ENCODE measurements around the gene PRSS48. TPM values are rescaled to one million over a fixed set of nuclear protein-coding genes. Genes with fewer than 3 reads are reported as not detected.
"Not testable (repeated sequence)": the region's sequence is repeated elsewhere in the genome, so short reads cannot be mapped to it uniquely, and the experiment has no call there.

PRSS48 gene
- total RNA-seq, 1 donor from 2014 or later: not detected

- intact Hi-C loops (cut with DNase I): no loop called here
- Histone ChIP-seq H3K4me3 (no peak overlapping the region), H3K27me3 (no peaks in the 10 kb centered on the region), H3K36me3 (no peaks in the 10 kb centered on the region), H3K4me1 (no peaks in the 10 kb centered on the region), H3K9me3 (no peaks in the 10 kb centered on the region), H3K27ac (no peak overlapping the region)
- DNase-seq: no peak
- no peak for ATAC-seq
- TF ChIP-seq, protein P1, sequence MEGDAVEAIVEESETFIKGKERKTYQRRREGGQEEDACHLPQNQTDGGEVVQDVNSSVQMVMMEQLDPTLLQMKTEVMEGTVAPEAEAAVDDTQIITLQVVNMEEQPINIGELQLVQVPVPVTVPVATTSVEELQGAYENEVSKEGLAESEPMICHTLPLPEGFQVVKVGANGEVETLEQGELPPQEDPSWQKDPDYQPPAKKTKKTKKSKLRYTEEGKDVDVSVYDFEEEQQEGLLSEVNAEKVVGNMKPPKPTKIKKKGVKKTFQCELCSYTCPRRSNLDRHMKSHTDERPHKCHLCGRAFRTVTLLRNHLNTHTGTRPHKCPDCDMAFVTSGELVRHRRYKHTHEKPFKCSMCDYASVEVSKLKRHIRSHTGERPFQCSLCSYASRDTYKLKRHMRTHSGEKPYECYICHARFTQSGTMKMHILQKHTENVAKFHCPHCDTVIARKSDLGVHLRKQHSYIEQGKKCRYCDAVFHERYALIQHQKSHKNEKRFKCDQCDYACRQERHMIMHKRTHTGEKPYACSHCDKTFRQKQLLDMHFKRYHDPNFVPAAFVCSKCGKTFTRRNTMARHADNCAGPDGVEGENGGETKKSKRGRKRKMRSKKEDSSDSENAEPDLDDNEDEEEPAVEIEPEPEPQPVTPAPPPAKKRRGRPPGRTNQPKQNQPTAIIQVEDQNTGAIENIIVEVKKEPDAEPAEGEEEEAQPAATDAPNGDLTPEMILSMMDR (IDR thresholded peaks at IDR 0.05): no peak
Measured at GRCh38 chr4:151267104-151267503, 9.9 kb upstream of the PRSS48 start.

DNA sequence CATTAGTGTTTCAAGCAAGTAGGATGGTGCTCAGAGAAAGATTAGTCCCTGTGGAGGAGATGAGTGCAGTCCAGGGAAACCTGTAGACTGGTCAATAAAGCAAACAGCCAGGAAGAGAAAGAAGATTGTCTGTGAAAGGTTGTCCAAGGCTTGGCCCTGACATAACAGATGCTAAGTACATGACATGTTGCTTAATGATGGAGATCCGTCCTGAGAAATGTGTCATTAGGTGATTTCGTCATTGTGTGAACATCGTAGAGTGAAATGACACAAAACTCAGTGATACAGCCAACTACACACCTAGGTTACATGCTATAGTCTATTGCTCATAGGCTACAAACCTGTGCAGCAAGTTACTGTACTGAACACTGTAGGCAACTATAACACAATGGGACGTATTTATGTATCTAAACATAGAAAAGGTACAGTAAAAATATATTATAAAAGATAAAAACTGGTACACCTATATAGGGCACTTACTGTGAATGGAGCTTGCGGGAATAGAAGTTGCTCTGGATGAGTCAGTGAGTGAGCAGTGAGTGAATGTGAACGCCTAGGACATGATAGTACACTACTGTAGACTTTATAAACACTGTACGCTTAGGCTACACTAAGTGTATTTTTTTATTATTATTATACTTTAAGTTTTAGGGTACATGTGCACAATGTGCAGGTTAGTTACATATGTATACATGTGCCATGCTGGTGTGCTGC lies 9.0 kb upstream of the PRSS48 start:
- no peaks in the 10 kb centered on the region for H3K36me3 ChIP-seq
- ATAC-seq: no peak
- H3K27ac ChIP-seq: no peak overlapping the region
- H3K4me3 ChIP-seq: no peak overlapping the region
- no peaks in the 10 kb centered on the region for H3K9me3 ChIP-seq
- intact Hi-C loops (cut with DNase I): no loop called here
- no peaks in the 10 kb centered on the region for H3K4me1 ChIP-seq
- TF ChIP-seq, protein P1 (IDR thresholded peaks at IDR 0.05): no peak
- no peak for DNase-seq
- H3K27me3 ChIP-seq: no peaks in the 10 kb centered on the region

- H3K4me1 ChIP-seq; ATAC-seq; H3K36me3 ChIP-seq; H3K27me3 ChIP-seq; H3K4me3 ChIP-seq; H3K27ac ChIP-seq; H3K9me3 ChIP-seq; DNase-seq; intact Hi-C loops (cut with DNase I): not testable (repeated sequence)
Measured at GRCh38 chr4:151268905-151269304, 8.1 kb upstream of the PRSS48 start.

GRCh38 chr4:151284534-151285245 lies 7.7 kb downstream of the PRSS48 start:
- H3K27me3 ChIP-seq: no peaks in the 10 kb centered on the region
- intact Hi-C loops (cut with DNase I): no loop called here
- H3K9me3 ChIP-seq: no peaks in the 10 kb centered on the region
- ATAC-seq: no peak
- TF ChIP-seq, protein P1 (IDR thresholded peaks at IDR 0.05): no peak
- H3K27ac ChIP-seq: no peak overlapping the region
- no peak for DNase-seq
- H3K4me1 ChIP-seq: no peaks in the 10 kb centered on the region
- no peak overlapping the region for H3K4me3 ChIP-seq
- no peaks in the 10 kb centered on the region for H3K36me3 ChIP-seq

- H3K4me1 ChIP-seq: no peaks in the 10 kb centered on the region
- no peaks in the 10 kb centered on the region for H3K36me3 ChIP-seq
- no peak overlapping the region for H3K4me3 ChIP-seq
- H3K27ac ChIP-seq: no peak overlapping the region
- DNase-seq (no peak), ATAC-seq (no peak)
- H3K9me3 ChIP-seq: no peaks in the 10 kb centered on the region
- no peaks in the 10 kb centered on the region for H3K27me3 ChIP-seq
- intact Hi-C loops (cut with DNase I): no loop called here
- TF ChIP-seq, protein P1 (IDR thresholded peaks at IDR 0.05): no peak
Measured at GRCh38 chr4:151287409-151287808, 10.4 kb downstream of the PRSS48 start.

- intact Hi-C loops (cut with DNase I): no loop called here
- DNase-seq: no peak
Measured at GRCh38 chr4:151291485-151291884, 14.5 kb downstream of the PRSS48 start.

More at GRCh38 chr4:151291485-151291884, 14.5 kb downstream of the PRSS48 start:
- ATAC-seq: no peak
- TF ChIP-seq, protein P1 (IDR thresholded peaks at IDR 0.05): no peak
- H3K27me3 ChIP-seq: no peaks in the 10 kb centered on the region
- no peak overlapping the region for H3K4me3 ChIP-seq
- no peak overlapping the region for H3K27ac ChIP-seq
- no peaks in the 10 kb centered on the region for H3K9me3 ChIP-seq
- H3K36me3 ChIP-seq: no peaks in the 10 kb centered on the region
- H3K4me1 ChIP-seq: no peaks in the 10 kb centered on the region

Data from upper lobe of right lung (tissue), 1 donor.